ENCODE data around the gene INO80C.

Gene INO80C

GRCh38 chr18:35513181-35513936 lies 15.6 kb upstream of the INO80C start:
- no peak for DNase-seq (ENCODE audit: low read depth)

- DNase-seq (ENCODE audit: low read depth): no peak
Observed at GRCh38 chr18:35512761-35513160, 15.0 kb upstream of the INO80C start.

- DNase-seq (ENCODE audit: low read depth): no peak
Observed at GRCh38 chr18:35511833-35512232, 14.1 kb upstream of the INO80C start.

GRCh38 chr18:35511428-35511827 lies 13.7 kb upstream of the INO80C start:
- no peak for DNase-seq (ENCODE audit: low read depth)

GRCh38 chr18:35510076-35510651 lies 12.4 kb upstream of the INO80C start:
- DNase-seq (ENCODE audit: low read depth): no peak

GRCh38 chr18:35508746-35509338 lies 11.1 kb upstream of the INO80C start:
- no peak for DNase-seq (ENCODE audit: low read depth)

- no peak for DNase-seq (ENCODE audit: low read depth)
Observed at GRCh38 chr18:35508030-35508429, 10.3 kb upstream of the INO80C start.

- no peak for DNase-seq (ENCODE audit: low read depth)
Observed at GRCh38 chr18:35507623-35508022, 9.9 kb upstream of the INO80C start.

- DNase-seq (ENCODE audit: low read depth): no peak
Observed at GRCh38 chr18:35507192-35507591, 9.4 kb upstream of the INO80C start.

- DNase-seq (ENCODE audit: low read depth): no peak
Observed at GRCh38 chr18:35506024-35506712, 8.4 kb upstream of the INO80C start.

- no peak for DNase-seq (ENCODE audit: low read depth)
Observed at GRCh38 chr18:35504996-35505395, 7.2 kb upstream of the INO80C start.

- DNase-seq (ENCODE audit: low read depth): no peak
Observed at GRCh38 chr18:35502052-35502451, 4.3 kb upstream of the INO80C start.

GRCh38 chr18:35501369-35501768 lies 3.6 kb upstream of the INO80C start:
- DNase-seq (ENCODE audit: low read depth): no peak

- no peak for DNase-seq (ENCODE audit: low read depth)
Observed at GRCh38 chr18:35500113-35500512, 2.4 kb upstream of the INO80C start.

- no peak for DNase-seq (ENCODE audit: low read depth)
Observed at GRCh38 chr18:35497027-35497369, 762 bp downstream of the INO80C start.

- no peak for DNase-seq (ENCODE audit: low read depth)
Observed at GRCh38 chr18:35495536-35496314, 2.0 kb downstream of the INO80C start.

- no peak for DNase-seq (ENCODE audit: low read depth)
Observed at GRCh38 chr18:35494251-35495220, 3.2 kb downstream of the INO80C start.

- no peak for DNase-seq (ENCODE audit: low read depth)
Observed at GRCh38 chr18:35491700-35492077, 6.1 kb downstream of the INO80C start.

GRCh38 chr18:35490894-35491699 lies 6.7 kb downstream of the INO80C start:
- DNase-seq (ENCODE audit: low read depth): no peak

- no peak for DNase-seq (ENCODE audit: low read depth)
Observed at GRCh38 chr18:35489913-35490490, 7.8 kb downstream of the INO80C start.

Measured in activated T-cell treated with anti-CD3 and anti-CD28 coated beads for 1 hour (primary cell).